ENCODE measurements around the gene LARP4B. TPM values are rescaled to one million over a fixed set of nuclear protein-coding genes. Genes with fewer than 3 reads are reported as not detected.

Gene LARP4B
- total RNA-seq, 2 experiments from 2014 or later, result 64.8 to 143 TPM

- H3K9me2 ChIP-seq (ENCODE audit: insufficient read depth, low read length), result no peaks in the 10 kb centered on the region
- intact Hi-C loops (cut with micrococcal nuclease; ENCODE audit: unreplicated experiment), result no loop called here
- H3K79me2 ChIP-seq (ENCODE audit: insufficient read depth, low read depth, low read length), result no peaks in the 10 kb centered on the region
- peaks cover 59% of the 10 kb centered on the region for H3K36me3 ChIP-seq (ENCODE audit: insufficient read depth, low read length)
- no peak for TF ChIP-seq EZH2phosphoT487 (IDR thresholded peaks at IDR 0.05; ENCODE audit: borderline replicate concordance, low read depth, low read length)
- no peak for TF ChIP-seq CTCF (conservative IDR thresholded peaks at IDR 0.05; ENCODE audit: low read length)
- POLR2A ChIA-PET, result no interaction called here
- no peaks in the 10 kb centered on the region for H4K20me1 ChIP-seq (ENCODE audit: insufficient read depth, low read length)
- CTCF ChIA-PET (ENCODE audit: unreplicated experiment), result no interaction called here
- no peaks in the 10 kb centered on the region; the same call in 1 of the 2 replicates for H3K9me3 ChIP-seq (ENCODE audit: low read length)
- DNase-seq (ENCODE audit: low spot score), result no peak
- no peak overlapping the region for H3K4me3 ChIP-seq (ENCODE audit: low read depth, low read length, poor library complexity, severe bottlenecking)
- no peak overlapping the region for H3K4me2 ChIP-seq (ENCODE audit: low read length)
- no TSS peak for BruUV-seq (replicated peaks)
- no peaks in the 10 kb centered on the region for H3K4me1 ChIP-seq (ENCODE audit: insufficient read depth, low read length, poor library complexity, severe bottlenecking)
- H3K27ac ChIP-seq (ENCODE audit: low read depth, low read length, poor library complexity, severe bottlenecking), result no peak overlapping the region
- no peak overlapping the region for H2AFZ ChIP-seq (ENCODE audit: low read length)
Observed at GRCh38 chr10:804191-804781, 127.2 kb downstream of the LARP4B start.

- no TSS peak for BruUV-seq (replicated peaks)
- TF ChIP-seq CTCF (conservative IDR thresholded peaks at IDR 0.05; ENCODE audit: low read length) (no peak), EZH2phosphoT487 (IDR thresholded peaks at IDR 0.05; ENCODE audit: borderline replicate concordance, low read depth, low read length) (no peak)
- Histone ChIP-seq H3K4me3 (ENCODE audit: low read depth, low read length, poor library complexity, severe bottlenecking) (no peak overlapping the region), H3K27ac (ENCODE audit: low read depth, low read length, poor library complexity, severe bottlenecking) (no peak overlapping the region), H3K36me3 (ENCODE audit: insufficient read depth, low read length) (peaks cover 59% of the 10 kb centered on the region), H3K4me2 (ENCODE audit: low read length) (no peak overlapping the region), H3K9me3 (ENCODE audit: low read length) (peaks cover 5% of the 10 kb centered on the region; the same call in 1 of the 2 replicates), H4K20me1 (ENCODE audit: insufficient read depth, low read length) (no peaks in the 10 kb centered on the region), H3K79me2 (ENCODE audit: insufficient read depth, low read depth, low read length) (no peaks in the 10 kb centered on the region), H3K9me2 (ENCODE audit: insufficient read depth, low read length) (no peaks in the 10 kb centered on the region), H2AFZ (ENCODE audit: low read length) (no peak overlapping the region), H3K4me1 (ENCODE audit: insufficient read depth, low read length, poor library complexity, severe bottlenecking) (no peaks in the 10 kb centered on the region)
- ChIA-PET POLR2A (interaction anchor here (0.8 kb wide), 1 partner anchor 71 kb away, joined by 3 read pairs; no protein-coding TSS in a partner anchor), CTCF (ENCODE audit: unreplicated experiment) (no interaction called here)
- intact Hi-C loops (cut with micrococcal nuclease; ENCODE audit: unreplicated experiment), result no loop called here
- DNase-seq (ENCODE audit: low spot score), result no peak
Observed at GRCh38 chr10:803041-803741, 128.3 kb downstream of the LARP4B start.

- CTCF ChIA-PET (ENCODE audit: unreplicated experiment), result no interaction called here
- TF ChIP-seq EZH2phosphoT487 (IDR thresholded peaks at IDR 0.05; ENCODE audit: borderline replicate concordance, low read depth, low read length) (no peak), CTCF (conservative IDR thresholded peaks at IDR 0.05; ENCODE audit: low read length) (no peak)
- BruUV-seq (replicated peaks), result no TSS peak
- Histone ChIP-seq H4K20me1 (ENCODE audit: insufficient read depth, low read length) (no peaks in the 10 kb centered on the region), H3K79me2 (ENCODE audit: insufficient read depth, low read depth, low read length) (no peaks in the 10 kb centered on the region), H3K9me3 (ENCODE audit: low read length) (peaks cover 7% of the 10 kb centered on the region), H3K4me2 (ENCODE audit: low read length) (no peak overlapping the region), H3K4me1 (ENCODE audit: insufficient read depth, low read length, poor library complexity, severe bottlenecking) (no peaks in the 10 kb centered on the region), H3K27ac (ENCODE audit: low read depth, low read length, poor library complexity, severe bottlenecking) (no peak overlapping the region), H3K4me3 (ENCODE audit: low read depth, low read length, poor library complexity, severe bottlenecking) (no peak overlapping the region), H3K9me2 (ENCODE audit: insufficient read depth, low read length) (no peaks in the 10 kb centered on the region), H2AFZ (ENCODE audit: low read length) (no peak overlapping the region), H3K36me3 (ENCODE audit: insufficient read depth, low read length) (peaks cover 59% of the 10 kb centered on the region)
- POLR2A ChIA-PET, result no interaction called here
- DNase-seq (ENCODE audit: low spot score), result no peak
- intact Hi-C loops (cut with micrococcal nuclease; ENCODE audit: unreplicated experiment), result no loop called here
Observed at GRCh38 chr10:802506-802905, 129.0 kb downstream of the LARP4B start.

All from OCI-LY7 (cell line).